ENCODE measurements around the gene MAST4. TPM values are rescaled to one million over a fixed set of nuclear protein-coding genes. Genes with fewer than 3 reads are reported as not detected.
A peak's percentile ranks its signal among the peaks of the same experiment; 100 is the strongest.

The MAST4 gene
- total and polyA plus RNA-seq, 4 donors: 3.7 to 9.5 (median 6.5) TPM

GRCh38 chr5:67211926-67212325, 615.7 kb downstream of the MAST4 start:
- Histone ChIP-seq H3K9me3 (ENCODE audit: control insufficient read depth in 4 of 4, low read length in 3 of 4) (no peaks in the 10 kb centered on the region), H3K27ac (ENCODE audit: low read depth in 1 of 2, low read length in 2 of 2) (no peak overlapping the region), H3K4me1 (ENCODE audit: control insufficient read depth in 4 of 4, insufficient read depth in 4 of 4, low read length in 3 of 4) (peaks cover 4 to 22% (median 20%) of the 10 kb centered on the region in 4 donors), H3K27me3 (ENCODE audit: control insufficient read depth in 4 of 4, insufficient read depth in 4 of 4, low read length in 3 of 4) (no peaks in the 10 kb centered on the region), H3K9ac (ENCODE audit: low read depth in 1 of 2, low read length in 2 of 2) (no peak overlapping the region), H3K4me3 (ENCODE audit: low read depth in 1 of 3, low read length in 3 of 3) (no peak overlapping the region), H3K36me3 (ENCODE audit: control insufficient read depth in 4 of 4, insufficient read depth in 3 of 4, low read depth in 1 of 4, low read length in 3 of 4) (no peaks in the 10 kb centered on the region)
- TF ChIP-seq MAX (IDR thresholded peaks at IDR 0.05): no peak
- TF ChIP-seq NR2F2 (IDR thresholded peaks at IDR 0.05): no peak
- TF ChIP-seq RXRA (IDR thresholded peaks at IDR 0.05): no peak
- TF ChIP-seq EGR1 (IDR thresholded peaks at IDR 0.05; ENCODE audit: low read depth in 2 of 2): no peak
- TF ChIP-seq, protein P1, sequence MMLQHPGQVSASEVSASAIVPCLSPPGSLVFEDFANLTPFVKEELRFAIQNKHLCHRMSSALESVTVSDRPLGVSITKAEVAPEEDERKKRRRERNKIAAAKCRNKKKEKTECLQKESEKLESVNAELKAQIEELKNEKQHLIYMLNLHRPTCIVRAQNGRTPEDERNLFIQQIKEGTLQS (IDR thresholded peaks at IDR 0.05): no peak
- no peak for TF ChIP-seq HNF4G (IDR thresholded peaks at IDR 0.05)
- TF ChIP-seq RAD21 (IDR thresholded peaks at IDR 0.05): no peak
- no peak for TF ChIP-seq JUND (IDR thresholded peaks at IDR 0.05)
- TF ChIP-seq TAF1 (conservative IDR thresholded peaks at IDR 0.05): no peak
- TF ChIP-seq SP1 (IDR thresholded peaks at IDR 0.05): no peak
- no peak for TF ChIP-seq GABPA (IDR thresholded peaks at IDR 0.05 in 1 of 2, conservative IDR thresholded peaks at IDR 0.05 in 1 of 2)
- no peak for DNase-seq (ENCODE audit: low spot score)
- 92% methylated on average over 2 of the region's 2 CpGs for WGBS

- no peak overlapping the region for H3K4me3 ChIP-seq (ENCODE audit: low read depth in 1 of 3, low read length in 3 of 3)
- H3K4me1 ChIP-seq (ENCODE audit: control insufficient read depth in 4 of 4, insufficient read depth in 4 of 4, low read length in 3 of 4): peaks cover 4 to 22% (median 20%) of the 10 kb centered on the region in 4 donors
- DNase-seq (ENCODE audit: low spot score): no peak
- no peaks in the 10 kb centered on the region for H3K36me3 ChIP-seq (ENCODE audit: control insufficient read depth in 4 of 4, insufficient read depth in 3 of 4, low read depth in 1 of 4, low read length in 3 of 4)
- TF ChIP-seq GABPA (IDR thresholded peaks at IDR 0.05 in 1 of 2, conservative IDR thresholded peaks at IDR 0.05 in 1 of 2): no peak
- no peak for TF ChIP-seq FOXA2 (IDR thresholded peaks at IDR 0.05)
- TF ChIP-seq EGR1 (IDR thresholded peaks at IDR 0.05; ENCODE audit: low read depth in 2 of 2): no peak
- no peak for TF ChIP-seq MAX (IDR thresholded peaks at IDR 0.05)
- no peak for TF ChIP-seq HNF4G (IDR thresholded peaks at IDR 0.05)
- TF ChIP-seq ZBTB33 (IDR thresholded peaks at IDR 0.05): no peak
- no peak for TF ChIP-seq RXRA (IDR thresholded peaks at IDR 0.05)
- TF ChIP-seq FOXA1 (IDR thresholded peaks at IDR 0.05): no peak
- TF ChIP-seq JUND (IDR thresholded peaks at IDR 0.05): no peak
- H3K27ac ChIP-seq (ENCODE audit: low read depth in 1 of 2, low read length in 2 of 2): no peak overlapping the region
- no peak overlapping the region for H3K9ac ChIP-seq (ENCODE audit: low read depth in 1 of 2, low read length in 2 of 2)
- H3K27me3 ChIP-seq (ENCODE audit: control insufficient read depth in 4 of 4, insufficient read depth in 4 of 4, low read length in 3 of 4): no peaks in the 10 kb centered on the region
- WGBS: 95% methylated on average over 6 of the region's 6 CpGs
- no peaks in the 10 kb centered on the region for H3K9me3 ChIP-seq (ENCODE audit: control insufficient read depth in 4 of 4, low read length in 3 of 4)
These were observed 617.8 kb downstream of the MAST4 start for GRCh38 chr5:67214036-67214435.

DNA sequence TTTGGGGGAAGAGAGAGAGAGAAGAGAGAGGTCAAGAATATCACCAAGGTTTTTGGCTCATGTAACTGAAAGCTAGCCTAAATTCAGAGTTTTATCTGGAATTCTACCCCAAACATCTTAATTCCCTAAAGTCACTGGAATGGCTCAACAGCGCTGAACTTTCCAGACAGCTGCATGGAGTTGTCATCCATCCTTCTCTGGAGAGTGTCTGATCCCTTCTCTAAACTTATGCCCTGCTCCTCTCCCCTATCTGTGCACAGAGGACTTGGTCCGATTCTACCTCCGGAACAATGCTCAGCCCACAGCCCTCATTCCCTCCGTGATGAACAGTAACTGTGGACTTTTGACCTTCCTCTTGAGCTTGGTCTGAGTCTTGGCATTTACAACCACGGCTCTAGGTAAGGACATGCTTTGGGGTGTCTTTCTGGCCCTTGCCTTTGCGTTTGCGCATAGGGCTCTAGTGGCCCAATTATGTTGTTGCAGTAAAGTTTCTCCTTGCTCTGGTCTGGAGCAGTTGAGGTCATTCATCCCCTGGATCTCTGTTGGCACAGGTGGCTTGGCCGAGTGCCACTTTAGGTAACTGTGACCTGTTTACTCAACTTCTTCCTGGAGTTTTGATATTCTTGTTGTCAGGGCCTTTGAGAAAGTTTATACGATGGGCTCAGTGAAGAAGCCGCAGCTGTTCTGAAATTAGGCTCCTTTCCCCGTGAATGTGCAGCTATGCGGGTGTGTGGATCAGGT, 618.7 kb downstream of the MAST4 start:
- no peaks in the 10 kb centered on the region for H3K9me3 ChIP-seq (ENCODE audit: control insufficient read depth in 4 of 4, low read length in 3 of 4)
- H3K4me3 ChIP-seq (ENCODE audit: low read depth in 1 of 3, low read length in 3 of 3): no peak overlapping the region
- H3K9ac ChIP-seq (ENCODE audit: low read depth in 1 of 2, low read length in 2 of 2): peak overlapping the region in 1 of 2 donors; percentile 2
- no peaks in the 10 kb centered on the region for H3K36me3 ChIP-seq (ENCODE audit: control insufficient read depth in 4 of 4, insufficient read depth in 3 of 4, low read depth in 1 of 4, low read length in 3 of 4)
- WGBS: 50% methylated on average over 12 of the region's 12 CpGs
- H3K27ac ChIP-seq (ENCODE audit: low read depth in 1 of 2, low read length in 2 of 2): peak overlapping the region; percentile 80 to 84
- no peaks in the 10 kb centered on the region for H3K27me3 ChIP-seq (ENCODE audit: control insufficient read depth in 4 of 4, insufficient read depth in 4 of 4, low read length in 3 of 4)
- peaks cover 4 to 22% (median 20%) of the 10 kb centered on the region in 4 donors for H3K4me1 ChIP-seq (ENCODE audit: control insufficient read depth in 4 of 4, insufficient read depth in 4 of 4, low read length in 3 of 4)
- no peak for DNase-seq (ENCODE audit: low spot score)
- TF ChIP-seq JUND (IDR thresholded peaks at IDR 0.05) (peak in 1 of 2 donors; percentile 42), REST (IDR thresholded peaks at IDR 0.05) (peak; percentile 19), RAD21 (IDR thresholded peaks at IDR 0.05) (peak in 1 of 2 donors; percentile 59), TAF1 (conservative IDR thresholded peaks at IDR 0.05) (no peak), CTCF (IDR thresholded peaks at IDR 0.05; ENCODE audit: low read depth, low read length, missing input control) (peak; percentile 32), EGR1 (IDR thresholded peaks at IDR 0.05; ENCODE audit: low read depth in 2 of 2) (no peak), GABPA (IDR thresholded peaks at IDR 0.05 in 1 of 2, conservative IDR thresholded peaks at IDR 0.05 in 1 of 2) (no peak), FOXA2 (IDR thresholded peaks at IDR 0.05) (peak; percentile 79), NR2F2 (IDR thresholded peaks at IDR 0.05) (no peak), HNF4A (conservative IDR thresholded peaks at IDR 0.05) (peak; percentile 30)
- TF ChIP-seq, protein P1 (IDR thresholded peaks at IDR 0.05): no peak

Data from liver (tissue), 9 donors.